Frontal cortex (tissue), 4 donors: ENCODE data around the gene NCBP3. TPM values are rescaled to one million over a fixed set of nuclear protein-coding genes. Genes with fewer than 3 reads are reported as not detected.
A peak's percentile ranks its signal among the peaks of the same experiment; 100 is the strongest.
"Not testable (repeated sequence)": the region's sequence is repeated elsewhere in the genome, so short reads cannot be mapped to it uniquely, and the experiment has no call there.

Experiments
- DNase-seq, 2 donors: peaks; one replicate each; pipeline ENCODE4 v3.0.0; 2012; ENCODE audit warnings: low spot score in 2 of 2
- FAIRE-seq: peaks from 2 replicates; lab custom pipeline; 2012; peaks lifted over from hg19 to GRCh38; lab: Jason Lieb, UNC
- total RNA-seq: library from RNA; depleted of rRNA; stranded (reverse); fragments of >200 nt; gene quantifications from one replicate; pipeline ENCODE4 v1.2.3, GENCODE V29; 2014
- donor health status: control.
- donor health status: control.
- donor health status: control.

The NCBP3 gene
- total RNA-seq, 1 donor from 2014 or later = 20.8 TPM

DNA sequence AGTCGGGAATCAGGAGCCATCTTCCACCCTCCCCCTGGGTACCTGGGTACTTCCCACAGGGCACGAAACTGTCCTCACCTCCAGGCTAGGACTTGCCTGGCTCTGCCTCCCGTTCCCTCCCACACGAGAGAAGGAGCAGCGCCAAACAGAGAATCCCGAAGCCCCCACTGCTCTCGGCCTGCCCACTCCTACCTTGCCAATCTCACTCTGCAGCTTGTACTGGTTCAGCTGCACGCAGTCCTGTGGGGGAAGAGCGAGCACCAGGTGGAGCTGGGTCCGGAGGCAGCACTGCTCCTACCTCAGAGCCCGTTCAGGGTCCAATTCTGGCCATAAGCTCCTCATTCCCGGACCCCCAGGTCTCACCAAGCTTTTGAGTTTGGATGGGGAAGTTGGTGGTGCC is 38.1 kb upstream of the NCBP3 start:
- FAIRE-seq (no peak), DNase-seq (no peak)

DNA sequence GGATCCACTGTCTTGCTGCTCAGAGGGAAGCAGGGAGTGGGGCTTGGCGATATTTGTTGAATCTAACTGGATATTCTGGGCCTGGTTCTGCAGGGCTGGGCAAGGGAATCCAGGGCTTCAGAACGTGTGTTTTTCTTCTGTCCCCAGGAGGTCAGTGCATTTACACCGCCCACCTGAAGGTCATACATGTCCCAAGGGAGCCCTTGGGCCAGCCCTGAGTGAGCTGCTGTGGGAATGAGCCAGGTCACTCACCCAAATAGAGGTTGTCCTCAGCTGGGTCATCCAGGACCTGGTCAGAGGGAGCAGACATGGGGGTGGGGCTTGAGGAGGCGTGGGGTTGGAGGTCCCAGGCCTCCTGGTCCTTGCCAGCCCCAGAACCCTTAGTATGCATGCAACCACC is 36.2 kb upstream of the NCBP3 start:
- FAIRE-seq (no peak), DNase-seq (no peak)

- FAIRE-seq (no peak), DNase-seq (no peak)
Measured at GRCh38 chr17:3880983-3881382, 34.9 kb upstream of the NCBP3 start.

- no peak for DNase-seq
- no peak for FAIRE-seq
Measured at GRCh38 chr17:3879591-3880417, 33.8 kb upstream of the NCBP3 start.

DNA sequence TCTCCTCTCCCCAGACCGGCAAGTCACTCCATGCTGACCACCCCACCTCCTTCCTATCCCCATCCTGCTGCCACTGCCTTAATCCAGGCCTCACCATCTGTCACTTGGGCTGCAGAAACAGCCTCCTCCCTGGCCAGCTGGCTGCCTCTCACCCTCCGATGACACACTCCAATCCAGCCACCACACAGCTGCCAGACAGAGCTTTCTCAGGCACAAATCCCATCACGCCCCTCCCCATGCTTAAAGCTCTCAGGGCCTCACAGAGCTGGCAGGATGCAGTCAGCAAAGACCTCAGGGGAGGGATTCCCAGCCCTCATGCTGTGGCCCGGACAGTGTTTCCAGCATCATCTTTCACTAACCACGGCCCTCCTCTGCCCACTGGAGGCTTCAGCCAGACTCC is 33.1 kb upstream of the NCBP3 start:
- DNase-seq (peak in 1 of 2 donors; percentile 54), FAIRE-seq (no peak)

DNA sequence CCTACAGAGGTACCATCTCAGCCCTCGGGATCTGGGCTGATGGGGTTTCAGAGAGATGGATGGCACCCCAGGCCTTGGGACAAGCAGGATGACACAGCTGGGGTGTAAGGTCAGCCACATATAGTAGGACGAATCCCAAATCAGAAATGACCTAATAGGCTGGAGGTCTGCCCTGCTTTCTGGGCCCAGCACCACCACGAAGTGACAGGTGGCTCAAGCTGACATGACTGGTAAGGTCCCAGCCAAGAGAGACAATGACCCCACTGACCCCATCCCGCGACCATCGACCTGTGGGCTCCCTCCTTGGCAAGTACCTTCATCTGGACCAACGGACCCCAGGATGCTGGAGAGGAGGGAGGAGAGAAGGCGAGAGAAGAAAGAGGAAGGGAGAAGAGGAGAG is 31.2 kb upstream of the NCBP3 start:
- DNase-seq (no peak), FAIRE-seq (no peak)

- no peak for FAIRE-seq
- DNase-seq = no peak
Measured at GRCh38 chr17:3875317-3875716, 29.3 kb upstream of the NCBP3 start.

DNA sequence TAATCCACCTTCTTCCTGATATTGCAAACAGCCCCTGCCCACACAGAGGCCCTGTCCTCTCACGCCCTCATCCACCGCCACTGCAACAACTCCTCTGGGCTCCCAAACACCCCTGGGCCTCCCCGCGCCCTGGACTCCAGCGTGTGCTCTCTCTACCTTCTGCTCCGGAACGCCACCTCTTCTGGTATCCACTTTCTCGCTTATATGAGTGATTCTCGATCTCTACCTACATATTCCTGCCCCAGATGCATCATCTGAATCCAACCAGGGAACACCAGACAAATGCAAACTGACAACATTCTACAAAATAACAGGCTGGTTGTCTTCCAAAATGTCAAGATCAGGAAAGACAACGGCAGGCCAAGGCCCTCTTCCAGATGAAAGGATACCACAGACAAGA is 27.8 kb upstream of the NCBP3 start:
- no peak for DNase-seq
- FAIRE-seq = no peak

GRCh38 chr17:3870871-3871306 is 24.8 kb upstream of the NCBP3 start:
- no peak for DNase-seq
- no peak for FAIRE-seq

DNA sequence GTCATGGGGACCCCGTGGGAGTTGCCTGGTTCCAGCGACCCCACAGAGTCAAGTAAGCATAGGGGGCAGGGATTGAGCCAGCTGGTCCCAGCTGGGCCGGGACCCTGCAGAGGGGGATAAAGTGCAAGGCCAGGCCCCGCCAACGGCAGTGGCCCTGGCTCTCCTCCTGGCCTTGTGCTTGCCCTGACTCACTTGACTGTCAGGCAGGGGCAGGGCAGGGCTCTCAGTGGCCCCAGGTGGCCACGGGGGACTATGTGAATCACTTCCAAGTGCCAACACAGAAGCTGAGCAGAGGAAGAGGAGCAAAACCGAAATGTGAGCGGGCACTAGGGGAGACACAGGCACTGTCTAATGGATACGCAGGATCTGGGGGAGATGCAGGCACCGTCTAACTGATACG is 21.6 kb upstream of the NCBP3 start:
- FAIRE-seq (no peak), DNase-seq (no peak)

GRCh38 chr17:3867106-3867505 is 21.1 kb upstream of the NCBP3 start:
- FAIRE-seq (no peak), DNase-seq (no peak)

GRCh38 chr17:3866276-3866675 is 20.2 kb upstream of the NCBP3 start:
- FAIRE-seq (no peak), DNase-seq (peak in 1 of 2 donors; percentile 46)

GRCh38 chr17:3865176-3865575 is 19.1 kb upstream of the NCBP3 start:
- FAIRE-seq (no peak), DNase-seq (no peak)

- DNase-seq (no peak), FAIRE-seq (no peak)
Measured at GRCh38 chr17:3864534-3864933, 18.5 kb upstream of the NCBP3 start.

DNA sequence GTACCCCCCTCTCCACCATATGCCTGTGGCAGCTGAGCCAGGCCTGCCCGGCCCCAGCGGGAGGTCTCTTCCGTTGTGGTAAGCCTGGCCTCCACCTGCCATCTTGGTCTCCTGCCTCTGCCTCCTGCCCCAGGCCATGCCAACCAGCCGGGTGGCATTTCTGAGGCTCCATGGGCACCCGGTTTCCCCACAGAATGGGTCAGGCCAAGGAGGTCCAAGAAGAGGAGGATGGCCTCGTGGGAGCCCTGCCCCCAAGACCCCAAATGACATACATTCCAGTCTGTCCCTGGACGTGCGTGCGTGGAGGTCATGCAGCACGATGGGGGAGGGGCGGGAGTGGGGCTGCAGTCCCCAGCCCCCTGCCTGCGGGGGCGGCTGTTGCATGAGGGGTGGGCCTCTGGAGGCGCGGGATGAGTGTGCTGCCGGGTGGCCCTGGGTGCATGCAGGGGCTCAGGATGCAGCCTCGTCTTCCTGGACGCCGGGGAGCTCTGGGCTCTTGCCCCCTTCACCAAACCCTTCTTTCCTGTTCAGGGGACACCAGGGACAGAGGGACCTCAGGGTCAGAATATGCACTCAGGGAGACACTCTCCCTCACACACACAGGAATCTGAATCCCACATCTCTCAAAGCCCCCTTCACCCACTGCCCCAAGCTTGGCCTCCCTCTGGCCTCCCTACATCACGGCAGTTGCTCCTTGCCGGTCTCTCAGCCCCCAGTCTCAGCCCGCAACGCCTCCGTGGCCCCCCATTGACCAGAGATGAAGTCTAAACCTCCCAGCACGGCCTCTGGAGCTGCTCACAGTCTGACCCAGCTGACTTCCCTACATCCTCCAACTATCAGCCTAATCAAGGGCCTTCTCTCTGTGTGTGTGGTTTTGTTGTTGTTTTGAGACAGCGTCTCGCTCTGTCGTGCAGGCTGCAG is 16.0 kb upstream of the NCBP3 start:
- DNase-seq = no peak
- FAIRE-seq = no peak

GRCh38 chr17:3860939-3861700 is 15.1 kb upstream of the NCBP3 start:
- DNase-seq (no peak), FAIRE-seq (no peak)

DNA sequence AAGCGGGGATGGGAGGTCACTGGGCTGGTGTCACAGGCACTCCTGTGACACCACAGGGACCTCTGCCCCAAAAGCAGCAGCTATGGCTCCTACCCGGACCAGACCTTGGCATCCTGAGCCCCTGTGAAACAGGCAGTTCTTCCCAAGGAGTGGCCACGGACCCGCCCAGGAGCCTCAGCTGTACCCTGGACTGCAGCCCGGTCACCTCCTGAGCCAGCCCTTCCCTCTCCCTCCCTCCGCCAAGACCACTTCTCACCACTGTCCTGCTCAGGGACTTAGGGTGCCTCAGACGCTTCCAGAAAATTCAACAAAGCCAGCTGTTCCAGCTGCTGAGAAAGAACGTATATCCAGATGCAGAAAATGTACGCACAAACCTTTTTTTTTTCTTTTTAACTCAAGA is 13.9 kb upstream of the NCBP3 start:
- no peak for DNase-seq
- FAIRE-seq = no peak

GRCh38 chr17:3857261-3858105 is 11.4 kb upstream of the NCBP3 start:
- FAIRE-seq (no peak), DNase-seq (no peak)

- DNase-seq, FAIRE-seq: not testable (repeated sequence)
Measured at GRCh38 chr17:3854204-3854603, 8.2 kb upstream of the NCBP3 start.
